Measurements from ENCODE around the gene NCAPD2.
"Not testable (repeated sequence)": the region's sequence is repeated elsewhere in the genome, so short reads cannot be mapped to it uniquely, and the experiment has no call there.

NCAPD2 gene

DNA sequence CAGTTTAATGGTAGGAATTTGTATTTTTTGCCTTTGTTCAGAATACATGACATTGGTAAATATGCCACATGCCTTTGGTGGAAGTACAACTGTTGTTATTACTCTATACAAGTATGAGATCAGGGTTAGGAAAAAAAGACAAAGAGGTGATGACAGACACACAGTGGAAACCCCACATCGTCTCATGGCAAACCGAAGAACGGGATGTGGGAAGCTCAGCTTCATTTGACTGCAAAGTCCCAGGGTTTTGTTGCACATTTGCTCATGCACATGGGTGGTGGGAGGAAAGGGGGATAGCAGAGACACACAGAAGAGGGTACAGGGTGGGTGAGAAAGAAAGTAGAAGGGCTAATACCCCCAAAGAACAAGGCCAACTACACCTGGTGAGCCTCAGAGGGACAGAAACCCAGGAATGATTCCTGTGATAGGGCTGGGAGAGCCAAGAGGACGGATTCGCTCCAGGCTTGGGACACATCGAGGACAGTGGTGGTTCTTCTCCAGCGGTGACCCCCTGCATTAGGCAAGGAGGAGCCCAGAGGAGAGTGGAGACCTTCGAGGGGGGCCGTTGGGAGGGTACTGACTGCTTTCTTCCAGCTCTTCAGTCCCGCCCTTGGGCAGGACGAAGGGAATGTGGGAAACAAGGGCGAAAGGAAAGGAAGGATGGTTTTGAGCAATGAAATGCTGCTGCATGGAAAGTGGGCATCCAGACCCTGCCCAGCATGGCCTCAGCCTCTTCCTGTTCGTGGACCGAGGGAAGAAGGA, 31.5 kb upstream of the NCAPD2 start:
- in situ Hi-C loops (cut with HindIII; ENCODE audit: low pct_ligation_motif_present, low pct_unique_long_range_greater_than_20kb, low sequenced_read_pairs), result no loop called here

GRCh38 chr12:6463216-6463615, 30.7 kb upstream of the NCAPD2 start:
- no peak for DNase-seq
- in situ Hi-C loops (cut with HindIII; ENCODE audit: low pct_ligation_motif_present, low pct_unique_long_range_greater_than_20kb, low sequenced_read_pairs), result no loop called here

More for the DNA sequence above, 31.5 kb upstream of the NCAPD2 start:
- no peak for DNase-seq

DNA sequence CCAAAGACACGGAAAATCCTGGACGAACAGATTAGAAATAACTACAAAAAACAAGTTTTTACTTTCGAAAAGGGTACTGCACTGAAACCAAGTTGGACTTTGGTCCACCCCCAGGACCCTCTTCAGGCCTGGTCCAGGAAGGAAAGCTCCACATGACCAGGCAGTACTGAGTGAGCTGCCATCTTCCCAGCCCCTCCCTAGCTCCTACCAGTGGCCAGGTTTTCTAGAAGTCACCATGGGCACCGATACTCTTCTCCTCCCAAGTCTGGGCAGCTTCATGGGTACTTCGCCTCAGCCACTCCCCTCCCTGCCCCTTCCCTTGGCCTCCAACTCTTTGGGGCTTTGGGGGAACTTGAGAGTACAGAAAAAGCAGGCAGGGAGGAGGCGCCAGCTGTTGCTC, 30.0 kb upstream of the NCAPD2 start:
- DNase-seq, result no peak
- in situ Hi-C loops (cut with HindIII; ENCODE audit: low pct_ligation_motif_present, low pct_unique_long_range_greater_than_20kb, low sequenced_read_pairs), result no loop called here

DNA sequence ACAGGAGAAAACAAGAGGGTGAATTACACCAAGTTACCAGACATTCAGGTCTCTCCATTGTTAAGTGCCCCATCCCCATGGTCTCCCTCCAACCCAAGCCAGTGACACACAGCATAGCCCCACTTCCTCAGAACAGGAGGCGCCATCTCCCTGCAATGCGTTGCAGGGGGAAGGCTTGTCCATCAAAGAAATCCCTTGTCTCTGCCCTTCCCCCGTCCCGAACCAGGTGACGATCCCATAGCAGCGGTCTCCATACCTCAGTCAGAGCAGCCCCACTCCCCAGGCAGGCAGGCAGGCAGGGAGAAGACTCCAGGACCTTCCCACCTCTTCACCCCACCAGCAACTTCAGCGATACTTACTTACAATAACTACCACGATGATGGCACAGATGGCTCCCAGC, 29.4 kb upstream of the NCAPD2 start:
- in situ Hi-C loops (cut with HindIII; ENCODE audit: low pct_ligation_motif_present, low pct_unique_long_range_greater_than_20kb, low sequenced_read_pairs), result no loop called here
- no peak for DNase-seq

GRCh38 chr12:6465467-6466183, 28.3 kb upstream of the NCAPD2 start:
- peak; percentile 86 for DNase-seq
- in situ Hi-C loops (cut with HindIII; ENCODE audit: low pct_ligation_motif_present, low pct_unique_long_range_greater_than_20kb, low sequenced_read_pairs), result no loop called here

GRCh38 chr12:6466184-6466573, 27.7 kb upstream of the NCAPD2 start:
- DNase-seq, result no peak
- in situ Hi-C loops (cut with HindIII; ENCODE audit: low pct_ligation_motif_present, low pct_unique_long_range_greater_than_20kb, low sequenced_read_pairs), result no loop called here

GRCh38 chr12:6466751-6467150, 27.2 kb upstream of the NCAPD2 start:
- in situ Hi-C loops (cut with HindIII; ENCODE audit: low pct_ligation_motif_present, low pct_unique_long_range_greater_than_20kb, low sequenced_read_pairs); DNase-seq: not testable (repeated sequence)

- DNase-seq; in situ Hi-C loops (cut with HindIII; ENCODE audit: low pct_ligation_motif_present, low pct_unique_long_range_greater_than_20kb, low sequenced_read_pairs): not testable (repeated sequence)
Measured at GRCh38 chr12:6467571-6468282, 26.2 kb upstream of the NCAPD2 start.

DNA sequence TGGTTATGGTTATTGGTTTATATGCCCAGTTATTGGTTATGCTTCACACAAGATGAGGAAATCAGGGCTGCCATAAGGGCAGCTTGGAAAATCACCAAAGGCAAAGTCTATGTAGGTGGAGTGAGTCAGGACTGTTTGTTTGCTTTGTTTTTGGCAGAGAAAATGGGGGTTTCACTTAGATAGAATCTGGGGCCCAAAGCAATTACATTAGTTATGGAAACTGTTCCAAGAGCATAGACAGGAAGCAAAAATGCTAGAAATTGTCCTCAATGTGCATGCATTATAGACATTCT, 25.7 kb upstream of the NCAPD2 start:
- in situ Hi-C loops (cut with HindIII; ENCODE audit: low pct_ligation_motif_present, low pct_unique_long_range_greater_than_20kb, low sequenced_read_pairs), result no loop called here
- no peak for DNase-seq

DNA sequence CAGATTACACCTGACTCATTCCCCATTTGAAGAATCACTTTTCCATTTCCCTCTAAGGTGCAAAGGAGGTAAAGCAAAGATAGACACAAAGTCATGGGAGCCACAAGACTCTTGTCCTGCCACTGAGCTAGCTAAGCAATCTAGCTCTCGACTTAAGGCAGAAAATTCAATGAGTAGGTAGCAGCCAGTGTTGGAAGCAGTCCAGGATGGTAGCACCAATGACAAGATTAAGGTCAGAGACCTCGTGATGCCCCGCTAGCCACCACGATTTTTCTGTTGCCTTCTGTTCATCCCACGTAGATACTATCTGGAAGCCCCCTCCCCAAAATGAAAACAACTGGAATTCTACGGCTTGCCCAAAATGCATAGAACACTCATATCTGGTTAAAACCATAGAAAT, 24.8 kb upstream of the NCAPD2 start:
- in situ Hi-C loops (cut with HindIII; ENCODE audit: low pct_ligation_motif_present, low pct_unique_long_range_greater_than_20kb, low sequenced_read_pairs), result no loop called here
- DNase-seq, result no peak

GRCh38 chr12:6469609-6470374, 24.1 kb upstream of the NCAPD2 start:
- DNase-seq, result no peak
- in situ Hi-C loops (cut with HindIII; ENCODE audit: low pct_ligation_motif_present, low pct_unique_long_range_greater_than_20kb, low sequenced_read_pairs), result no loop called here

DNA sequence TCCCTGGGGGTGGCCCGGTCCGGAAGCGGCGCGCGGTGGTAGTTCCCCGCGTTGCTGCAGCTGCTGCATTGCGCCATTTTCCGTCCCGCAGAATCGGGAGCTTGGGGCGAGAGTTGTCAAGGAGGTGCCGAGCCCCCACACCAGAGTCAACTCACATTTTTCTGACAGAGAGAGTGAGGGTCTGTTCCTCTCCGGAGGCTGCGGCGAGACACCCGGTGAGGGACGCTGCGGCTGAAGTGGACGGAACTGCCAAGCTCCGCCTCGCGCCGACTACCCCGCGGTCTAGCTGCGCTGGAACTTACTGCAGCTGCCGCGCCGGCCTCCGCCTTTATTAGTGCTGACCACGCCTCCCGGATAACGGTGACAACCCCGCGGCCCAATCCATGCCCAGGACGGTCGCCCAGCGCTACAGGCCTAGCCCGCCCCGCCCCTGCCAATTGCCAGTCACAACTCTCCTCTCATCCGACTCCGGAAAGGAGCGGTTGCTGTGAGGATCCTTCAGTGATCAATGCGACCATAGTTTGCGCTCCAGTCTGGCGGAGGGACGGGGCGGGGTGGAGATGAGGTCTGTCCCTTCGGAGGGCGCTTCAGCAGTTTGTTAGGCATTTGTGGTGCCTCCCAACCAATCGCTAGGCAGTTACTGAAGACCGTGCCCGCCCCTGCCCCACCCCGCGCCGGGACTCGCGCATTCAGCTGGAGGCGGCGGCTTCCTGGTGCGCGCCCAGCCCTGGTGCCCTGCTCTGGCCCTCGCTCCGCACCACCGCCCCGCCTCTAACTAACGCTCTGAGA, 23.3 kb upstream of the NCAPD2 start, which contains the start of gene VAMP1:
VAMP1 (minus strand) TSS at position 303 of the 789 bp plus-strand sequence; CDS start at position 157, 146 bp downstream.
- in situ Hi-C loops (cut with HindIII; ENCODE audit: low pct_ligation_motif_present, low pct_unique_long_range_greater_than_20kb, low sequenced_read_pairs), result no loop called here
- peak; percentile 98 for DNase-seq

- in situ Hi-C loops (cut with HindIII; ENCODE audit: low pct_ligation_motif_present, low pct_unique_long_range_greater_than_20kb, low sequenced_read_pairs), result no loop called here
- peak; percentile 22 for DNase-seq
Measured at GRCh38 chr12:6471989-6472360, 21.9 kb upstream of the NCAPD2 start.

GRCh38 chr12:6472491-6472890, 21.4 kb upstream of the NCAPD2 start:
- in situ Hi-C loops (cut with HindIII; ENCODE audit: low pct_ligation_motif_present, low pct_unique_long_range_greater_than_20kb, low sequenced_read_pairs), result no loop called here
- no peak for DNase-seq

DNA sequence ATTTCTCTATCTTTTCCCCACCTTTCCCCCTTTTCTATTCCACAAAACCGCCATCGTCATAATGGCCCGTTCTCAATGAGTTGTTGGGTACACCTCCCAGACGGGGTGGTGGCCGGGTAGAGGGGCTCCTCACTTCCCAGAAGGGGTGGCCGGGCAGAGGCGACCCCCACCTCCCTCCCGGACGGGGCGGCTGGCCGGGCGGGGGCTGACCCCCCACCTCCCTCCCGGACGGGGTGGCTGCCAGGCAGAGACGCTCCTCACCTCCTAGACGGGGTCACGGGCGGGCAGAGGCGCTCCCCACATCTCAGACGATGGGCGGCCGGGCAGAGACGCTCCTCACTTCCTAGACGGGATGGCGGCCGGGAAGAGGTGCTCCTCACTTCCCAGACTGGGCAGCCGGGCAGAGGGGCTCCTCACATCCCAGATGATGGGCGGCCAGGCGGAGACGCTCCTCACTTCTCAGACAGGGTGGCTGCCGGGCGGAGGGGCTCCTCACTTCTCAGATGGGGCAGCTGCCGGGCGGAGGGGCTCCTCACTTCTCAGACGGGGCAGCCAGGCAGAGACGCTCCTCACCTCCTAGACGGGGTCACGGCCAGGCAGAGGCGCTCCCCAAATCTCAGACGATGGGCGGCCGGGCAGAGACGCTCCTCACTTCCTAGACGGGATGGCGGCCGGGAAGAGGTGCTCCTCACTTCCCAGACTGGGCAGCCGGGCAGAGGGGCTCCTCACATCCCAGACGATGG, 18.5 kb upstream of the NCAPD2 start:
- DNase-seq; in situ Hi-C loops (cut with HindIII; ENCODE audit: low pct_ligation_motif_present, low pct_unique_long_range_greater_than_20kb, low sequenced_read_pairs): not testable (repeated sequence)

DNA sequence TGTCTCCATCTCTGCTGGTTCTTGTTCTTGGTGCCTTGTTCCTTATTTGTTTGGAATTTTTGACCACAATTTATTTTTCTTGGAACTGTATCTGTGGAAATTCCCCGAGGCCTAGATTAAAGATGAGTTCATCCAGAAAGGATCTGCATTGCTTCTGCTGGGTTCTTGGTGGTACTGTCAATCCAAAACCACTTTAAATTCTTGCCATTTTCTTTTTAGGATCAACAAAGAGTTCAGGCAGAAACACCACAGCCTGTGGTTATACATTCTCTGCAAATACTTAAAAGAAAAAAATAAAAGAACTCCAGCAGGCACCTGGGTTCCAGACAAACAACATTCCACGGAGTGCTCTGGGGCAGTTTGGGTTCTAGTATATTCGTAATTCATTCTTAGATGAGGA, 17.4 kb upstream of the NCAPD2 start:
- in situ Hi-C loops (cut with HindIII; ENCODE audit: low pct_ligation_motif_present, low pct_unique_long_range_greater_than_20kb, low sequenced_read_pairs), result no loop called here
- DNase-seq, result no peak

- in situ Hi-C loops (cut with HindIII; ENCODE audit: low pct_ligation_motif_present, low pct_unique_long_range_greater_than_20kb, low sequenced_read_pairs); DNase-seq: not testable (repeated sequence)
Measured at GRCh38 chr12:6477601-6478377, 16.1 kb upstream of the NCAPD2 start.
